ENCODE measurements around the gene LMNA.
"Not testable (repeated sequence)": the region's sequence is repeated elsewhere in the genome, so short reads cannot be mapped to it uniquely, and the experiment has no call there.

The LMNA gene

GRCh38 chr1:156104861-156105832, 9.4 kb upstream of the LMNA start:
- peak; percentile 54 for DNase-seq

- no peak for DNase-seq
Observed at GRCh38 chr1:156106624-156107488, 7.7 kb upstream of the LMNA start.

DNA sequence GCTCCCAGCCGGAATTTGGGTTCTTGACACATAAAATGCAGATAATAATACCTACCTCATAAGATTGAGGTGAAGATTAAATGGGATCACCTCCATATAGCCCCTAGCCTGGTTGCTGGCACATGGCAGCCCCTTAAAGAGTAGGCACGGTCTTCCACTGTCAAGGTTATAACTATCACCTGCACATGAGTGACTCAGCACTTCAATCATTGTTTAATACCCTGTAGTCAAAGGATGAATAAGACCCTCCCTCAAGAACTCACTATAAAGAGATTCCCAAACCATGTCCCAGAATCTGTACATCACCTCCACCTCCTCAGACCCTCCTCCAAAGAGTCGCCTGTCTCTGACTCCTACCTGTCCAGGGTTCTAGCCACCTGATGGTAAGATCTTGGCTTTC, 6.5 kb upstream of the LMNA start:
- DNase-seq, result no peak

DNA sequence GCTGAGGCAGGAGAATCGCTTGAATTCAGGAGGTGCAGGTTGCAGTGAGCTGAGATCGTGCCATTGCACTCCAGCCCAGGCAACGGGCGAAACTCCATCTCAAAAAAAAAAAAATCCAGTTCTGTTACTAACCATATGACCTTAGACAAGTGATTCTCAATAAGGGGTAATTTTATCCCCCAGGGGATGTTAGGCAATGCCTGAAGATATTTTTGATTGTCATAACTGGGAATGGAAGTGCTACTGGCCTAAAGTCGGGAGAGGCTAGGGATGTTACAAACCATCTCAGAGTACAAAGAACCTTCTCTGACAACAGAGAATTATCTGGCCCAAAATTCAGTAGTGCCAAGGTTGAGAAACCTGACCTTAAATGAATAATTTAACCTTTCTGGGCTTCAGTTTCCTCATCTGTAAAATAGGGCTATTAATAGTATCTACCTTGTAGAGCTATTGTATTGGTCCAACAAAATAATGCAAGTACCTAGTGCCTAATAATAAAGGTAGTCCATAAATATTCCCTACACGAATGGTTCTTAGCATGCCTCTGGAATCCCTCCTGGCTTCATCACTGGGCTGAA, 5.8 kb upstream of the LMNA start:
- no peak for DNase-seq

- DNase-seq, result no peak
Observed at GRCh38 chr1:156110252-156110651, 4.3 kb upstream of the LMNA start.

GRCh38 chr1:156111355-156111962, 3.1 kb upstream of the LMNA start:
- DNase-seq, result no peak

- DNase-seq, result no peak
Observed at GRCh38 chr1:156112276-156113137, 2.0 kb upstream of the LMNA start.

GRCh38 chr1:156113282-156113950, 1.1 kb upstream of the LMNA start:
- DNase-seq, result no peak

GRCh38 chr1:156114919-156115513, 505 bp downstream of the LMNA start:
- no peak for DNase-seq

DNA sequence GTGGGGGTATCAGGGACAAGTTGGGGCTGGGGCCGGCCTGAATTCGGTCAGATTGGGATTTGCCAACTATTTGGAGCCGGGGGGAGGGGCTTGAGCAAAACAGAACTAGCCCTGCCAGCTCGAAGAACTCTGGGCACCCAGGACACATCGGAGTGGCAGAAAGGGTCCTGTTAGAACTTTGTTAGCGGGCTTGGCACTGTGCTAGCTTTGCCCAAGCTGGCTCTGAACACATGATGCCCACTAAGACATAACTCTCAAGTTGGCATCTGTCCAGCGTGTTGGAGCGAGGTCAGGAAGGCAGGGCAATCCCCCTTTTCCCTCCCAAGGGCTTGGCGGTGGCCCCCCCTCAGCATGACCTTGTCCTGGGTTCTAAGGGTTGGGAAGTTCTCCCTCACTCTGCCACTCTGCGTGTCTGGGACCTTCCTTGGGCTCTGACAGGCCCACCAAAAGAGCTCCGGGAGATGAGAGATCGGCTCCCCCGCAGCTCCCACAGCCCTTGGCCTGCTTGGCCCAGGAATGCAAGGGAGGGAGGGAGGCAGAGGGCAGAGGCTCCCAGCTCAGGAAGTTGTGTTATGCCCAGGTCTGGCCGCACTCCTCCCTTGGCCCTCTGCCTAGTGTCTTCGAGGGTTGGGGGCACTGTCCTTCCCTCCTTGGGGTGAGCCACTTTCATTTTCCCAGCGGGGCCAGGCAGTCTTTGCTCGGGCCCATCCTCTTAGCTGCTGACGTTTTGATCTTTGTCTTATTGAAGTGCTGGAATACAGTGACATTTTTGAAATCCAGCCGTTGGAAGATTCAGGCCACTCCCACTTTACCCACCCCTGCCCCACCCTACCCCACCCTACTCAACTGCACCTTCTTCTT, 1.2 kb downstream of the LMNA start:
- peak; percentile 53 for DNase-seq

DNA sequence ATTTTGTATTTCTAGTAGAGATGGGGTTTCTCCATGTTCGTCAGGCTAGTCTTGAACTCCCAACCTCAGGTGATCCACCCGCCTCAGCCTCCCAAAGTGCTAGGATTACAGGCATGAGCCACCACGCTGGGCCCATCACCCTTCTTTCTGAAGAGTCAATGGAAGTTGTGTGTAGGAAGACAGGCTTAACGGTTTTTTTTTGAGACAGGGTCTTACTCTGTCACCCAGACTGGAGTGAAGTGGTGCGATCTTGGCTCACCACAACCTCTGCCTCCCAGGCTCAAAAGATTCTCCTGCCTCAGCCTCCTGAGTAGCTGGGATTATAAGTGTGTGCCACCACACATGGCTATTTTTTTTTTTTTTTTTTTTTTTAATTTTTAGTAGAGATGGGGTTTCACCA, 2.2 kb downstream of the LMNA start:
- not testable (repeated sequence) for DNase-seq

DNA sequence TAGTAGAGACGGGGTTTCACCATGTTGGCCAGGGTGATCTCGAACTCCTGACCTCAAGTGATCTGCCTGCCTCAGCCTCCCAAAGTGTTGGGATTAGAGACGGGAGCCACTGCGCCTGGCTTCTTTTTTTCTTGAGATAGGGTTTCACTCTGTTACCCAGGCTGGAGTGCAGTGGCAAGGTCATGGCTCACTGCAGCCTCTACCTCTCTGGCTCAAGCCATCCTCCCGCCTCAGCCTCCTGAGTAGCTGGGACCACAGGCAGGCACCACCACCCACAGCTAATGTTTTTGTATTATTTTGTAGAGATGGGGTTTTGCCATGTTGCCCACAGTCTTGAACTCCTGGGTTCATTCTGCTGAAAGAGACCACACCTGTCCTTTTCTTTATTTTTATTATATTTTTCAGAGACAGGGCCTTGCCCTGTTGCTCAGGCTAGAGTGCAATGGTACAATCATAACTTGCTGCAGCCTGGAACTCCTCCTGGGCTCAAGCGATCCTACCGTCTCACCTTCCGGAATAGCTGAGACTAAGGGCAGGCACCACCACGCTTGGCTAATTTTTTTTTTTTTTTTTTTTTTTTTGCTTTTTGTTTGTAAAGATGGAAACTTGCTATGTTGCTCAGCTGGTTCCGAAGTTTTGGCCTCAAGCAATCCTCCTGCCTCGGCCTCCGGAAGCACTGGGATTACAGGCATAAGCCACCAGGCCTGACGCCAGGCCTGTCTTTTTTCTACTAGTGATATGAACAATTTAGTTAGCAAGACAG, 3.1 kb downstream of the LMNA start:
- no peak for DNase-seq

DNA sequence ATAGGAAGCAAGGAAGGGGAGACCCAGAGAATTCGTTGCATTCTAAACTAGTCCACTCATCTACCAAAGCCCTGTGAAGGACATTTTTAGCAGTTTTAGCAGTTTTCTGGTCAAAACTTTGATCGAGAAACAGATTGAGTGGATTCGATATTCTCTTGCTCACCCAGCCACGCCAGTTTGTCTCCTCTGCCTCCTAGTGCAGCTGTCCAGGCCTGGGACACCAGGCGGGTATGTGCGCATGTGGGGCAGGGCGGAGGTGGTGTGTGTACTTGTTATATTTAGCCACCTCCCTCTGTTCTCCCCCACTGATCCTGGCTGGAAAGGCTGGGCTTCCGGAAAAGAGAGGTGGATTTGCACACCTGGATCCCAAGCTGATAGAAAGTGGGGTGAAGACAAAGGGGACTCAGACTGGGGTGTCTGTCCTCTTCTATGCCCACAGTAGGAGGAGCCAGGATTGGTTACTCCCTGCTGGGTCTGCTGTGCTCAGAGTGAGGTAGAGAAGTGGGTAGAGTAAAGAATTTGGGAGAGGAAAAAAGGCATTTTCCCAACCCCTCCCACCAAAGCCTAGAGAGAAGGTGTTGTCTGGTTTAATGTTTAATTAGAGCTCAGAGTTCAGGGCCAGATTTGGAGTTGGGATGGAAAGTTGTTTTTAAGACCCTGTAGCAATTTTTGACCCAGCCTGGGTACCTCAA, 3.8 kb downstream of the LMNA start:
- DNase-seq, result no peak

DNA sequence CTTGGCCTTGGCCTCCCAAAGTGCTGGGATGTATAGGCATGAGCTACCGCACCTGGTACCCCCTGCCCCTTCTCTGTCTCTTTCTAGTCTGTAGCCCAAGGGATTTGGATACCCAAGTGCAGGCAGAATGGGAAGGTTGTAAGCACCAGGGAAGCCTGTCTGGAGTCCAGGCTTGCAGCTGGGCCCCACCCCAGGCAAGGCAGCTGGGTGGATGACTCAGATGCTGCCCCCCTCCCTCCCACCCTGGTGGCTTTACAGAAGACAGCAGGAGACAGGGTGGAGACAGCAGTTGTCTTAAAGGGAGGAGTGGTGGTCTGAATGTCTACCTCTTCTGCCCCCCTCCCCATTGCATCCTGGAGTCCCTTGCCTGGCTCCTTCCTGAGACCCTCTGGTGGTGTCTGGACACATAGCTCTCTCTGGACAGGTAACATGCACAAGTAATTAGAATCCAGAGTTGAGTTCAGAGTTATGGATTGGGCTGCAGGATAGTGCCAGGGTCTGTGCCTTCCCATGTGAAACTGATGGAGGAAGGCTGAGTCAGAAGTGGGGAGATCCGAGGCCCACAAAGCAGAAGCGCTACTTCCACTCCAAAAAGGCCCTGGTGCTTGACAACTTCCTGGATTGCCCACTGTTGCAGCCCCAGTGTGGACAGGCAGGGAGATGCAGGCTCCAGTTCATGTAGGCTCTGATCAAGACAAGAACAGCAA, 5.1 kb downstream of the LMNA start:
- DNase-seq, result peak; percentile 66

DNA sequence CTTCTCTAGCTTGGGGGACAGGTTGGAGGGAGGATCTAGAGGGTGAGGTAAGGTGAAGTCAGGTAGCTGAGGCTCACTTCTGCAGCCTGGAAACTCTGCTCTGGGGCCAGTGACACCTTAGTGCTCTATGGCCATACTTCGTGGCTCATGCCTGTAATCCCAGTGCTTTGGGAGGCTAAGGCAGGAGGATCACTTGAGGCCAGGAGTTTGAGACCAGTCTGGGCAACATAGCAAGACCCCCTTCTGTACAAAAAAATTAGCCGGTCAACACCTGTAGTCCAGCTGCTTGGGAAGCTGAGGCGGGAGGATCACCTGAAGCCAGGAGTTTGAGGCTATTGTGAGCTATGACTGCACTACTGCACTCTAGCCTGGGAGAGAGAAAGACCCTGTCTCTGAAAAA, 5.8 kb downstream of the LMNA start:
- DNase-seq, result no peak

DNA sequence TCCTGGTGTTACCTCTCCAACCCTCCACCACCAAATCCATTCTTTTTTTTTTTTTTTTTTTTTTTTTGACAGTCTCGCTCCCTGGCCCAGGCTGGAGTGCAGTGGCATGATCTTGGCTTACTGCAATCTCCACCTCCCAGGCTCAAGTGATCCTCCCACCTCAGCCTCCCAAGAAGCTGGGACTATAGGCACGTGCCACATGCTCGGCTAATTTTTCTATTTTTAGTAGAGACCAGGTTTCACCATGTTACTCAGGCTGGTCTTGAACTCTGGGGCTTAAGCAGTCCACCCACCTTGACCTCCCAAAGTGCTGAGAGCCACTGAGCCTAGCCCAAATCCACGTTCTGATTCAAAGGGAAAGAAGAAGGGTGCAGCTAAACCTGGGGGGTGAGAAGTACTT, 6.5 kb downstream of the LMNA start:
- DNase-seq, result not testable (repeated sequence)

DNA sequence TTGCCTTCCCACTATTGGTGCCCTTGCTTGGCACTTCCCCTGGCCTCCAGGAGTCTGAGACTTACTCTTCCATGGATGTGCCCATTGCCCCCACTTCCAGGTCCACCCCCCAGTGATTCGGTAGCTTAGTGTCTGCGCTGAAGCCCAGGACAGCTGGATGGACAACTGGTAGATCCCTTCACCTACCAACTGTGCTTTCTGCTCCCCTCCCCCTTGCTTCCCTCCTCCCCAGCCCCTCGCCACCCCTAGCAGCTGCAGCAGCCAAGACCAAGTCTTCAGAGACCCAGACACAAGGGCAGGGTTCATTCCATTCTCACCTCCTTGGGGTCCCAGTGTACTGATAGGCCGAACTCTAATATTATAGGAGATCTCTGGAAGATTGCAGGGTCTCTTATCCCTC, 6.9 kb downstream of the LMNA start:
- no peak for DNase-seq

- DNase-seq, result no peak
Observed at GRCh38 chr1:156122086-156122485, 7.6 kb downstream of the LMNA start.

Data from HCEC 1CT (cell line).